ENCODE data around the gene CSMD2. TPM values are rescaled to one million over a fixed set of nuclear protein-coding genes. Genes with fewer than 3 reads are reported as not detected.
"Not testable (repeated sequence)": the region's sequence is repeated elsewhere in the genome, so short reads cannot be mapped to it uniquely, and the experiment has no call there.

The CSMD2 gene
- polyA plus RNA-seq, 1 of the 3 experiments (the other 2 are of a cell fraction): not detected

DNA sequence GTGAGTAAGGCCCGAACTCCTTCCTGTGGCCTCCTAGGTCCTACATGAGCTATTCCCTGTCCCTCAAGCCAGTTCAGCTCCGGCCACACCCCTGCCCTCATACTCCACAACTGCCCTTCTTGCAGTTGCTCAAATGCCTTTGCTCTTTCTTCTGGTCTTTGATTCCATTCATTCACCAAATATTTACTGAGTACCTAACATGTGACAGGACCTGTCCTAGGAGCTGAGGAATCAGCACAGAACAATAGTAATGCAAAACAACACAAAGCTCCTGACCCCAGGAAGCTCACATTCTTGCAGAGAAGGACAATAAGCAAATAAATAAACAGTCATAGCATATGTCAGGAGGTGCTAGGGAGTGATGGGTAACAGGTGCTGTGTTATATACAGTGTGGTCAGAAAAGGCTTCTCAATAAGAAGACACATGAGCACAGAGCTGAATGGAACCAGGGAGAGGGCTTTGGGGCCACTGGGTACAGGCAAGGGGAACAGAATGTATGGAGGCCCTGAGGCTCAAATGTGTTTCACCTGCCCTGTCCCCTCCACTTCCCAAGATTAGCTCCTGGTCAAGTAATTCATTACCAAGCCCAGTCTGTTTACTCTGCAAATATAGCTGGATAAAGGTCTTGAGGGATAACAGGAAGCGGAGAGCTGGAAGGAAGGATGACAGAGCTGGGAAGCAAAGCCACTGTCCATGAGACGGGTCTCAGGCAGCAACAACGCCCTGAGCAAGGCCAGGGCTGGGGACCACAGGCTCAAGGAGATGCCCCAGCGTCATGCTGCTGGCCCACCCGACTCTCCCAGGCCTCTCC is 145.1 kb downstream of the CSMD2 start:
- no peak overlapping the region for H3K4me3 ChIP-seq (ENCODE audit: low read depth in 2 of 2, low read length in 1 of 2)
- H3K4me1 ChIP-seq (ENCODE audit: control insufficient read depth in 1 of 2, insufficient read depth in 2 of 2, low read depth in 1 of 2, low read length in 1 of 2): no peaks in the 10 kb centered on the region
- no peaks in the 10 kb centered on the region for H4K20me1 ChIP-seq (ENCODE audit: insufficient read depth)
- DNase-seq: no peak
- H3K27ac ChIP-seq (ENCODE audit: low read depth in 2 of 2, low read length in 1 of 2): no peak overlapping the region
- ChIA-PET CTCF (interaction anchor here (2.0 kb wide), 1 partner anchor 143 kb away, joined by 6 read pairs; no protein-coding TSS in a partner anchor), POLR2A (no interaction called here)
- no peaks in the 10 kb centered on the region for H3K9me2 ChIP-seq
- whole genome bisulfite sequencing (ENCODE audit: low lambda C conversion rate): 20% methylated on average over 7 of the region's 7 CpGs
- H3K4me2 ChIP-seq: no peak overlapping the region
- TF ChIP-seq FOSL2 (IDR thresholded peaks at IDR 0.05; ENCODE audit: borderline replicate concordance, low read depth): no peak
- no peak for TF ChIP-seq POLR2AphosphoS5 (IDR thresholded peaks at IDR 0.05; ENCODE audit: low read depth, low read length)
- no peak for TF ChIP-seq NRF1 (IDR thresholded peaks at IDR 0.05; ENCODE audit: low read depth, low read length)
- no peak for TF ChIP-seq SMC3 (IDR thresholded peaks at IDR 0.05; ENCODE audit: low read depth, low read length)
- H3K9me3 ChIP-seq: no peaks in the 10 kb centered on the region
- no peaks in the 10 kb centered on the region for H3K27me3 ChIP-seq (ENCODE audit: insufficient read depth)
- no peaks in the 10 kb centered on the region for H3F3A ChIP-seq (replicated peaks; ENCODE audit: insufficient read depth)
- H3K36me3 ChIP-seq (replicated peaks in 1 of 2; ENCODE audit: control insufficient read depth in 1 of 2, insufficient read depth in 2 of 2, low read length in 1 of 2): no peaks in the 10 kb centered on the region
- no peaks in the 10 kb centered on the region for H3K79me2 ChIP-seq (ENCODE audit: insufficient read depth)
- H2AFZ ChIP-seq (ENCODE audit: low read depth): no peak overlapping the region
- H3K9ac ChIP-seq: no peak overlapping the region

DNA sequence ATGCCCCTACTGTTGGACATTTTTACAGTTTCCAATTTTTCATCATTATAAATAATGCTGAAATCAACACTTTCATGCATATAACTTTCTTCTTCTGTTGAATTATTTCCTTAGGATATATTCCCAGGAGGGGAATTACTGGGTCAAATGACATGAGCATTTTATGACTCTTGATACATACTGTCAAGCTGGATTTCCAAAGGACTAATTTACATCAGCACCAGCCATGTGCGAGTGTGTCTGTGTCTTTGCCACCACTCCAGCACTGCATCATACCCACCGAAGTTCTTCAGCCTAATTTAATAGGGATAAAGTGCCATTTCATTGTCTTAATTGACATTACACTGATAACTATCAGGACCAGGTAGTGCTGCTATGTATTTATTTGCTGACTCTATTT is 146.7 kb downstream of the CSMD2 start:
- Histone ChIP-seq H3K4me1 (ENCODE audit: control insufficient read depth in 1 of 2, insufficient read depth in 2 of 2, low read depth in 1 of 2, low read length in 1 of 2) (peaks cover 0 to 4% of the 10 kb centered on the region in 2 experiments; a peak in 1 of 4 replicates), H3K9me3 (no peaks in the 10 kb centered on the region), H3K27me3 (ENCODE audit: insufficient read depth) (no peaks in the 10 kb centered on the region), H3K79me2 (ENCODE audit: insufficient read depth) (no peaks in the 10 kb centered on the region), H3K4me2 (no peak overlapping the region), H3K4me3 (ENCODE audit: low read depth in 2 of 2, low read length in 1 of 2) (no peak overlapping the region), H3K9me2 (no peaks in the 10 kb centered on the region), H3K27ac (ENCODE audit: low read depth in 2 of 2, low read length in 1 of 2) (no peak overlapping the region), H3F3A (replicated peaks; ENCODE audit: insufficient read depth) (no peaks in the 10 kb centered on the region), H3K36me3 (replicated peaks in 1 of 2; ENCODE audit: control insufficient read depth in 1 of 2, insufficient read depth in 2 of 2, low read length in 1 of 2) (no peaks in the 10 kb centered on the region), H4K20me1 (ENCODE audit: insufficient read depth) (no peaks in the 10 kb centered on the region), H3K9ac (no peak overlapping the region), H2AFZ (ENCODE audit: low read depth) (no peak overlapping the region)
- ChIA-PET POLR2A (no interaction called here), CTCF (no interaction called here)
- TF ChIP-seq POLR2AphosphoS5 (IDR thresholded peaks at IDR 0.05; ENCODE audit: low read depth, low read length) (no peak), MAX (IDR thresholded peaks at IDR 0.05; ENCODE audit: low read depth) (no peak), CTCF (IDR thresholded peaks at IDR 0.05) (no peak), REST (IDR thresholded peaks at IDR 0.05; ENCODE audit: low read depth, low read length) (no peak), RAD21 (IDR thresholded peaks at IDR 0.05; ENCODE audit: low read length) (no peak), CHD2 (IDR thresholded peaks at IDR 0.05; ENCODE audit: low read length, partially characterized antibody) (no peak), RXRA (IDR thresholded peaks at IDR 0.05; ENCODE audit: borderline replicate concordance, low read depth) (no peak)
- DNase-seq: no peak
- 21% methylated on average over 2 of the region's 2 CpGs for WGBS (ENCODE audit: low lambda C conversion rate)

- H3K4me3 ChIP-seq (ENCODE audit: low read depth in 2 of 2, low read length in 1 of 2); H2AFZ ChIP-seq (ENCODE audit: low read depth); H3K36me3 ChIP-seq (replicated peaks in 1 of 2; ENCODE audit: control insufficient read depth in 1 of 2, insufficient read depth in 2 of 2, low read length in 1 of 2); H3K9me3 ChIP-seq; H3K27me3 ChIP-seq (ENCODE audit: insufficient read depth); H3F3A ChIP-seq (replicated peaks; ENCODE audit: insufficient read depth); H3K9ac ChIP-seq; H3K4me2 ChIP-seq; DNase-seq; H3K79me2 ChIP-seq (ENCODE audit: insufficient read depth); H3K4me1 ChIP-seq (ENCODE audit: control insufficient read depth in 1 of 2, insufficient read depth in 2 of 2, low read depth in 1 of 2, low read length in 1 of 2); H3K9me2 ChIP-seq; H4K20me1 ChIP-seq (ENCODE audit: insufficient read depth); POLR2A ChIA-PET; H3K27ac ChIP-seq (ENCODE audit: low read depth in 2 of 2, low read length in 1 of 2): not testable (repeated sequence)
- CTCF ChIA-PET: interaction anchor here (1.1 kb wide), 1 partner anchor 17 kb away, joined by 3 read pairs; no protein-coding TSS in a partner anchor
- 27% methylated on average over 3 of the region's 3 CpGs for WGBS (ENCODE audit: low lambda C conversion rate)
Observed at GRCh38 chr1:34016281-34016680, 148.7 kb downstream of the CSMD2 start.
